PFSK-1 (cell line): Measurements from ENCODE around the gene NRXN3.

Experiments
- FOXP2 ChIP-seq: optimal IDR thresholded peaks from 2 replicates; pipeline ENCODE3; 2011; ENCODE audit warnings: borderline replicate concordance, control low read depth, inconsistent platforms; ENCODE audit not compliant: insufficient read depth; ENCODE audit errors: extremely low read length, extremely low read depth
- POLR2AphosphoS5 ChIP-seq: IDR thresholded peaks from 2 replicates; pipeline ENCODE4 v1.6.1; 2012; ENCODE audit warnings: low read depth, mild to moderate bottlenecking, control low read depth, low read length, moderate library complexity
- REST ChIP-seq, 2 experiments: IDR thresholded peaks; 2 replicates each; pipeline versions ENCODE4 v1.6.1 to v1.8.0; 2011 to 2012; ENCODE audit warnings: low read depth in 2 of 2, low read length in 2 of 2, control low read depth in 1 of 2, inconsistent platforms in 1 of 2, mild to moderate bottlenecking in 1 of 2, moderate library complexity in 1 of 2; ENCODE audit not compliant: insufficient read depth in 1 of 2
- SIN3A ChIP-seq: IDR thresholded peaks from 2 replicates; pipeline ENCODE4 v1.6.1; 2012; ENCODE audit warnings: mild to moderate bottlenecking, low read length, moderate library complexity, borderline replicate concordance; ENCODE audit not compliant: insufficient read depth
- TAF1 ChIP-seq: IDR thresholded peaks from 2 replicates; pipeline ENCODE4 v1.6.1; 2012; ENCODE audit warnings: low read length, control low read depth, borderline replicate concordance; ENCODE audit not compliant: insufficient read depth

The NRXN3 gene

DNA sequence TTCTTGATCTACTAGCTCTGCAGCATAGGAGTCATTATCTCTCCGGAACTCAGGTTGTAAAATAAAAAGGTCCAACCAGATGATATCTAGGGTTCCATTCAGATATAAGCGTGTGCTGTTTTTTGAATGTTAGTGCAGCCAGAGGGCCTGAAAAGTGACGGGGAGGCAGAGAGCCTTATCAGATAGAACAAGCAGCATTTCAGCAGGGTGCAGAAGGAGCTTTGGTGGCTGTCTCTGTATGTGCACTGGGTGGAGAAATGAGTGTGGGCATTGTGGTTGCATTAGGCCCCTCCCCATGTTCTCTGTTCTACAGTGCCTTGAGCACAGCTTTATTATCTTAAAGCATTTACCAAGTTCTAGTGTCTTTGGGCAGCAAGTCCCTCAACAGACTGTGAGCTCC lies 275.1 kb downstream of the NRXN3 start:
- no peak for TF ChIP-seq REST (IDR thresholded peaks at IDR 0.05; ENCODE audit: insufficient read depth in 1 of 2, low read depth in 2 of 2, low read length in 2 of 2)
- TF ChIP-seq SIN3A = no peak
- no peak for TF ChIP-seq TAF1

GRCh38 chr14:78446807-78447206 lies 276.6 kb downstream of the NRXN3 start:
- TF ChIP-seq FOXP2 (no peak), REST (IDR thresholded peaks at IDR 0.05; ENCODE audit: insufficient read depth in 1 of 2, low read depth in 2 of 2, low read length in 2 of 2) (peak; percentile 31 to 88; a peak in 2 of 4 replicates)

- TF ChIP-seq POLR2AphosphoS5 (no peak), SIN3A (no peak), REST (IDR thresholded peaks at IDR 0.05; ENCODE audit: insufficient read depth in 1 of 2, low read depth in 2 of 2, low read length in 2 of 2) (no peak), TAF1 (no peak), FOXP2 (no peak)
Measured at GRCh38 chr14:78448164-78449094, 278.3 kb downstream of the NRXN3 start.

GRCh38 chr14:78450669-78451318 lies 280.6 kb downstream of the NRXN3 start:
- TF ChIP-seq SIN3A (no peak), POLR2AphosphoS5 (no peak), FOXP2 (no peak), TAF1 (no peak), REST (IDR thresholded peaks at IDR 0.05; ENCODE audit: insufficient read depth in 1 of 2, low read depth in 2 of 2, low read length in 2 of 2) (no peak)
